ENCODE measurements around the gene CCSER1.

CCSER1 gene

DNA sequence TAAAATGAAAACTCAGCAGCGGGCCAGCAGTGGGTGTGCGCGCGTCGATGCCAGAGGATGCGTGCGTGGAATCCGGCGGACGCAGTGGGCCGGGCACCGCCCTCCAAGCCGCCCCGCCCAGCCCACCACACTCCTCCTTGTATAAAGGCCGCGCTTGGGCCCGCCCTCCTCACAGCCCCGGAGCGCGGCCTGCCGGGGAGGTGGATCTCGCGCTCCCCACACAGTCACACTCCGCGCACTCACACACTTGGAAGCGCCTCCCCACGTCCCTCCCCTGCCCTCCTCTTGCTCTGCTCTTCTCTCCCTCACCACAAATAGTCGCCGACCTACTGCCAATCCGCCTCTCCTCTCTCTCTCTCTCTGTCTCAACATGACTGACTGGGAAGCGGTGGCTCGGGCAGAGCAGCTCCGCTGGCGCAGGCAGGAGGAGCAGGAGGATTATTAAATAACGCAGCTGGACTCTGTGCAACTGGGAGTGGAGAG lies at the start of gene CCSER1:
Gene CCSER1 (plus strand): TSS at position 172 of the 483 bp plus-strand sequence.
- DNase-seq (ENCODE audit: low read depth) = no peak

GRCh38 chr4:90078440-90078839 lies 48.8 kb upstream of the CCSER1 start:
- no peak for DNase-seq (ENCODE audit: low read depth)

GRCh38 chr4:90080116-90080515 lies 47.1 kb upstream of the CCSER1 start:
- DNase-seq (ENCODE audit: low read depth) = no peak

DNA sequence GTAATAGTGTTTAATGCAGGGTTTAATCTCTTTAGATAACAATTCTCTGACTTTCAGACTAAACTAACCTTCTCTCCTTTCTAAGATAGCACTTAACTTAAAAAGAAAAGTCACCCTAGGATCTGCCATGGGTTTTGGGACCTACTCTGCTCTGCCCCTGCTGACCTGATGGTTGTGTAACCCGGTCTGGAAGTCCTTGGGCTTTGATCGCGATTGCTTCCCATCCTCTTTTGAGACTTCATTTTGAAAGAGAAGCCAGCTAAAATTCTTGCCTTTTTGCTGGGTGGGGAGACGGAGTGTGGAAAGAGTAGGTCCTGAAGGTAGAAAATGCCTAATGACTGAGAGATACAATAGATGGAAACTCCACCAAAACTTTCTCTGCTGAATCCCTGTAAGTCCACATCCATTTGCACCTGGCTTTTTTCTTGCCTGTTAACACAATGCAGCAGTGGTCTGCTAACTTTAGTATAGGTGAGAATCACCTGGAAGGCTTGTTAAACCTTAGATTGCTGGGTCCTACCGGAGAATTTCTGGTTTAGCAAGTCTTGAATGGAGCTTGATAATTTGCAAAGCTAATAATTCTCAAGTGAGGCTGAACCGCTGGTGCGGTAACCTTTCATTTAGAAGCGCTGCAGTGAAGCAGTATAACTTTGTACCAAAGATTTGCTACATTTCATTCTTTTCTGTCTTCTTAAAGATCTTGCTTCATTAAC lies 45.6 kb upstream of the CCSER1 start:
- DNase-seq (ENCODE audit: low read depth) = no peak

DNA sequence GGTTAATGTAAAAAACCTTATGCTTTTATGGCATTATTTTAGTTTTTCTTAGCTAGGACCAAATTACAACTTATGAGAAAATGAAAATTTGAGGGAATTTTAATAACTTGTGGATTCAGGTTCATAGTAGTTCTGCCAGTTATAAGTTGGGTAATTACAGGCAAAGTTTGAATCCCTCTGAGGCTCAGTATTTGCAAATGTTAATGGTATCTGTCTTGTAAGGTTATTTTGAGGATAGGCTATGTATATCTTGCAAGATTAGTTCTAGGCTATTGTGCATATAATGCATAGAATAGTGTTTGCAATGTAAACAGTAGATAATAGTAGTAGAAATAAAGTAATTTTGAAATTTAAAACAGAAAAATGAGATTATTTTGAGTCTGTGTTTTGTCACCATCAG lies 44.7 kb upstream of the CCSER1 start:
- DNase-seq (ENCODE audit: low read depth) = no peak

GRCh38 chr4:90084277-90084966 lies 42.8 kb upstream of the CCSER1 start:
- DNase-seq (ENCODE audit: low read depth) = no peak

DNA sequence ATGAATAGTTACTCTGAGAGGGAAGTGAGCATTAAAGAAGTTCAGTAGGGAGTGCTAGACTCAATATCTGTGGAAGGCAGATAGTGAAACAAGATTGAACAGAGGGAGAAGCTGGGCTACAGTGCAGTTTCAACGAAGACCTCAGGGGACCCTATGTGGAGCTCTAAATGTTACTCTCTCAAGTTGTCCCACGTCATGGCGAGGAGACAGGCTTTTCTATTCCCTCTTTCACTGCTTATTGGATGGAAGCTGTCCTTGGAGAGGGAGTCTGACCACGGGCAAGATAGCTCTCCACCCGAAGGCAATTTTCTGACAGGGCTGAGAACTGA lies 42.3 kb upstream of the CCSER1 start:
- DNase-seq (ENCODE audit: low read depth) = no peak

GRCh38 chr4:90093526-90093925 lies 33.7 kb upstream of the CCSER1 start:
- DNase-seq (ENCODE audit: low read depth) = no peak

DNA sequence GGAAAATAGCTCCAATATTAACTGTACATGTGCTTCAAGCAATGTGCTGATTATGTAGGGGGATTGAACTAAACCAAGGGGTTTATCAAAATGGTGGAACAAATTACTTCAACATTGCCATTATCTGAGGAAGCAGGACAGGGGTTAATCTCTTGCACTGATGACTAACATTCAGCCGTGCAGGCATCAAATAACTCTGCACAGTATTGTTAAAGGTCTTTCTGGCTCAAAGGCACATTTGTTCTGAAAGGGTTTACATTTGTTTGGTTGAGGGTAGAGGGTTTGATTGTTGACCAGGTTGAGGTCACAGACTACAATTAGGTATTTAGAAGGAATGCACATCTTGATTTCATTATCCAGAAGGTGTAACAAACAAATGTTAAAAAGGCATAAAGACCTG lies 32.2 kb upstream of the CCSER1 start:
- no peak for DNase-seq (ENCODE audit: low read depth)

DNA sequence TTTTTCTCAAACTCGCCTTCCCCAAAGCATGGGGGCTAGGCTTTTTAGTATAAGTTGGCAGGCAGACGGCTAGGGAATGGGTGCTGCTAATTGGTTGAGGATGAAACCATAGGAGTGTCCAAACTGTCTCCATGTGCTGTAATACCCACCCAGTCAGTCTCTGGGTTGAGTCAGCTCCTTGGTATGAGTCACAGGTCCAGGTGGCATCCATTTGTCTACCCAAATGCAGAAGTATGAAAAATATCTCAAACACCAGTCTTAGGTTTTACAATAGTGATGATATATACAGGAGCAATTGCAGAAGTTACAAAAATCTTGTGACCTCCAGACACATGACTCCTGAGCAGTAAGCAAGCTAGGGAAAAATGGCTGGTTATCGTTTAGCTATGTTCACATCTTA lies 27.4 kb upstream of the CCSER1 start:
- DNase-seq (ENCODE audit: low read depth) = no peak

DNA sequence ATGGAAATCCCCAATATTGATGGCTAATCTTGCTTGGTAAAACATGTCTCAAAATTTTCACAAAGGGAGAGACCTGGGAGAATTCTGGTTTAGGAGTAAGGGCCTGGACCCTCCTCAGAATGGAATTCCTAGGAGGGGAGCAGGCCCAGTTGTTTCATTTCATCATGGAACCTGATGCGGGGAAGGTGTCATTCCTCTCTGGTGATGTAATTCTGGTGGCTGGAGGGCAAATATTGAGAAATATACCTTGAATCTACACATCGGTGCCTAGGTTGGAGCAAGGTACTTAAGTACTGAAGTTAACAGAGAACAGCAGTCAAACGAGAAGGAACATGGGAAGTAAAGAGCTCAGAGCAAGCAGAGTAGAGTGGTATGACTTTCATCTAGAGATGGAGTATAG lies 23.2 kb upstream of the CCSER1 start:
- DNase-seq (ENCODE audit: low read depth) = no peak

DNA sequence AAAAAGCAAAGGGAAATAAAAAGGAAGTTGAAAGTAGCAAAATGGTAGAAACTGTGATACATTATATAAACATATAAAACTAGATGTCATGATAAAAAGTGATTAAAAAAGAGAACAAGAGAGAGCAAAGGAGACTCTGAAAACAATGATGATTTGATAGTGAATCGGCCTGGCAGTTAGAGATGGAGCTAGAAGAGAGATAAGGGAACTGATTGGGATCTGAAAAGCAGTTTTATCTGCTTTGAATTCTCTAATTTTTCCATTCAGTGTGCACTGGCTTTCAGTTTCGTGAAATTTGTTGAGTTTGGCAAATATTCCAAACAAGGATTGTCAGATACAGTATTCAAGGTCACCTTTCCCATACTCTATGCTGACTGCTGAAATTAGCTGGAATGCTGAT lies 21.9 kb upstream of the CCSER1 start:
- no peak for DNase-seq (ENCODE audit: low read depth)

- DNase-seq (ENCODE audit: low read depth) = no peak
These were observed 14.5 kb upstream of the CCSER1 start for GRCh38 chr4:90112715-90113114.

DNA sequence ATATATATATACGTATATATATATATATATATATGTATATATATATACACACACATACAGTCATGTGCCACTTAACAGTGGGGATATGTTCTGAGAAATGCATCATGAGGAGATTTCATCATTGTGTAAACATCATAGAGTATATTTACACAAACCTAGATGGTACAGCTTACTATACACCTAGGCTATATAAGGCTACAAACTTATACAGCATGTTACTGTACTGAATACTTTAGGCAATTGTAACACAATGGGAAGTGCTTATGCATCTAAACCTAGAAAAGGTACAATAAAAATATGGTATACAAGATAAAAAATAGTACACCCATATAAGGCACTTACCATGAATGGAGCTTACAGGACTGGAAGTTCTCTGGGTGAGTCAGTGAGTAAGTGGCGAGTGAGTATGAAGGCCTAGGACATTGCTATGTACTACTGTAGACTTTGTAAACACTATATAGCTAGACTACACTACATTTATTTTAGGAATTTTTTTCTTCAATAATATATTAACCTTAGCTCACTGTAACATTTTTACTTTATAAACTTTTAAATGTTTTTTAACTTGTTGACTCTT lies 13.2 kb upstream of the CCSER1 start:
- DNase-seq (ENCODE audit: low read depth) = no peak

- no peak for DNase-seq (ENCODE audit: low read depth)
These were observed 8.5 kb upstream of the CCSER1 start for GRCh38 chr4:90118527-90119195.

- no peak for DNase-seq (ENCODE audit: low read depth)
These were observed 7.2 kb upstream of the CCSER1 start for GRCh38 chr4:90120037-90120436.

DNA sequence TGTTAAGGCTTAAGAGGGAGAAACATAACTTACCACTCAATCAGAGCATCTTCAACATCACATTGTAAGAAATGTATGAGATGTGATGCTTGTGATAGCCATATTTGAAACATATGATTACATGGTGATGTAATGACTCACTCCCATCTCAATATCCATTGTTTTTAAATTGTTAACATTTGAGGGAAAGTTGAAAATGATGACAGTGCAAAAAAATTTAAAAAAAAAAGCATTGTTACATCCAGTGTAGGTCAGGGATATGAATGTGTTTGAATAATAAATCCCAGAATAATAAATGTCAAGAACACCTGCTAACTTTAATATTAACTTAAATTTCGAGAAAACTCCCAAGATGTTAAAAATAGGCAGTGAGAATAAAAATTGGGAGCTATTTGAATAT lies 6.4 kb upstream of the CCSER1 start:
- no peak for DNase-seq (ENCODE audit: low read depth)

DNA sequence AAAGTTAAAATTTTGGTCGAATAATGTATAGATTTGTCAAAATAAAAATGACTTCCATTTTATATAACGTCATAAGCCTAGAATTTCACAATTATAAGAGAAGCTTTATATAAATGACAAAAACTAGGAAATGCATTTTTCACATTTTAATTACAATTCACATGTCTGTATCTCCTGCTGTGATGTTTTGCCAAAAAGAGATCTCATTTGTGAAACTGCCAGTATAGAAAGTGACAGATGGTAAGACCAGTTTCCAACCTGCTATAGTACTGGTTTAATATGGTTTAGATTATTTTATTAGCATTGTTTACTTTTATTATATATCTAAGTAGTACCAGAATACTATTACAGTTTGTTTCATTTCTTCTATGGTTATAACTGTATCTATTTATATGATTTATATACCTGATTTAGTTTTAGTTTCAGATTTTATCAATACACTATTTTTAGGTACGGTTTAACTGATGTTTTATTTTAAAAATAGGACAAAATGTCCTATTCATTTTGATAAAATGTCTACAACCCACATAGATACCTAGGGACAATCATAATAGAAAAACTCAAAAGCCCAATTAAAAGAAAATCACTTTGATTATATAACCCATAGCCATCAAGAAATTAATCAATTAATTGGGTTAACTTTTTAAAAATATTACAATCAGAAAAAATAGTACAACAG lies 5.4 kb upstream of the CCSER1 start:
- no peak for DNase-seq (ENCODE audit: low read depth)

DNA sequence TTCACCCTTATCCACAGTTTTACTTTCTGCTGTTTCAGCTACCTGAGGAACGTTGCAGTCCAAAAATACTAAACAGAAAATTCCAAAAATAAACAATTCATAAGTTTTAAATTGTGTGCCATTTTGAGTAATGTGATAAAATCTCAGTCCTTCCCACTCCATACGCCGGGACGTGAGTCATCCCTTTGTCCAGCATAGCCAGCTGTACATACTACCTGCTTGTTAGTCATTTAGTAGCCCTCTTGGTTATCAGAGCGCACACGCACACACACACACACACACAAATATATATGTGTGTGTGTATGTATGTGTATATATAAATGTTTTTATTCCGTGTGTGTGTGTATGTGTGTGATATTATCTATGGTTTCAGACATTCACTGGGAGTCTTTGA lies 4.8 kb upstream of the CCSER1 start:
- DNase-seq (ENCODE audit: low read depth) = no peak

DNA sequence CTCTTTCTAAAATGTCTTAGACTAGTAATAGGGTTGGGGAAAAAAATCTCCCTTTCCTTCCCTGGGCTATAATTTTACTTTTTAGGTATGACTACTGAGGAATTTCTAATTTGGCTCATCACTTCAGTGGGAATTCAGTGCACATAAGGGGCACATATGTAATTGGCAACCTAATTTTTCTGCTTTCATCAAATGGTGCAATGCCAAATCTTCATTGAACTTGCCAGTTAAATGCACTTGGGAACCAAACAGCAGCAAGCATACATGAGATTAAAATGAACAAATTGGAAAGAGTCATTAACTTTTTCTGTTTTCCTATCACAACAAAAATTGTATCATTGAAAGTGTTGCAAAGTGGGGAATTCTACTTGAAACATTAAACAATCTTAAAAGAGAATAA lies 2.9 kb upstream of the CCSER1 start:
- no peak for DNase-seq (ENCODE audit: low read depth)

DNA sequence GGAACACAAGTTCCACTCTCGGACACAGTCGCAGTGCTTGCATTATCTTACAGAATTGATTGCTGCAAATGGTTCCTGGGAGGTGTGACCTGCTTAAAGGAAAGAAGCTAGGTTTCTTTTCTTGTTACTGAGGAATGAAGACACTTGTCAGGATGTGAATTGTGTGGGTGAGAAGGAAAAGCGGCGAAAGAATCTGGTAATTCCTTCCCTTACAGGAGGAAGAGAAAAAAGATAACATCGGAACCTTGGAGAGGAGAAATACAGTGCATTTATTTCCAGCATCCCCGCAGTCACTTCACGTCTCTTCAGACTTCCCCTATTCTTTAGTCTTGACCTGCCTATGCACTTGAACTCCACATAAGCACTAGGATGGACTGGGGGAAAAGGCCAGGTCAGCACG lies 389 bp upstream of the CCSER1 start:
- DNase-seq (ENCODE audit: low read depth) = no peak

- DNase-seq (ENCODE audit: low read depth) = no peak
These were observed 632 bp downstream of the CCSER1 start for GRCh38 chr4:90127706-90128345.
